GM21576 (cell line): ENCODE results near the gene GTF2B.
"Not testable (repeated sequence)": the region's sequence is repeated elsewhere in the genome, so short reads cannot be mapped to it uniquely, and the experiment has no call there.

Source experiments
- ATAC-seq: cut with Tn5 transposase; IDR thresholded peaks from one replicate; pipeline ENCODE4 v1.9.1; 2021; ENCODE audit warnings: mild to moderate bottlenecking, moderate library complexity; ENCODE audit not compliant: unreplicated experiment

GTF2B gene

DNA sequence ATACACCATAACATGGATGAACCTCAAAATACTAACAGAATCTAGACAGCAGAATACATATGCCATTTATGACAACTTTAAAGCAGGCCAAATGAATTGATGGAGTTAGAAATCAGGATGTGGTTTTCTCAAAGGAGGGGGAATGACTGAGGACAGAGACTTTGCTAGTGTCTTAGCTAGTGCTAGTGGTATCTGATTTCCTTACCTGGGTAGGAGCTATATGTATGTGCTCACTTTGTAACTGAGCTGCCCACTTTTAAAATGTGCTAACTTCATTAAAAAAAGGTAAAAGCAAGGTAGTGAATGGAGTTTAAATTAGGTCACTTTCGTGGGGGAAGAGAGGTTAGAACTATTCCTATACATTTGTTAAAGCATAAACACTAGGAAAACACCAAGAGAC is 2.6 kb downstream of the GTF2B start:
- no peak for ATAC-seq

DNA sequence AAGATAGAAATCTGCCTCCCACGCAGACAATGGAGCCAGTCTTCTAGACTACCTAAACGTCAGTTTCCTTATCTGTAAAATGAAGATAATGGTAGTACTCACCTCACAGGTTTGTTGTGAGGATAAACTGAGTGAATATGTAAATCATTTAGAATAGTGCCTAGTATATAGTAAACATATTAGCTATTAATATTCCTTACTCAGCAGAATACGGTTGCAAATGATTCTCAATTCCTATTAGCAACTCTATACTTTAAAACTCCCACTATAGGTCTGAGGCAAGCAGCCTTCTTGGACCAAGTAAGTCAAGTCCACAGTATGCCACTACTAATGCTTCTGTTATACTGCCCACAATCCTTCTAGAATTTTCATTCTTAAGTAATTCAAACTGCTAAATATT is 5.4 kb downstream of the GTF2B start:
- no peak for ATAC-seq

DNA sequence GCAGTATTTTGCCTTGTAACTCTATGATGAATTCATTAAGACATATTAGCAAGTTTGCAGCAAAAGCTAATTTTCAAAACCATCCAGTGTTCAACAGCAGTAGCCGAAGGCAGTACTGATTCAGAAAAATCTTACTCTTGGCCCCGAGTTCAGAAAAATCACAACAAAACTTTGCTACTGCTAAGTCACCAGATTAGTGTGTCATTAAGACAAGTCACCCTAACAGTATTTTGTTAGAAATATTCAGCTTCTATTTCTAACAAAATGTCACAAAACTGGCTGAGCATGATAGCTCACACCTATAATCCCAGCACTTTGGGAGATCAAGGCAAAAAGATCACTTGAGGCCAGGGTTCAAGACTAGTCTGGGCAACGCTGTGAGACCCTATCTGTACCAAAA is 8.2 kb downstream of the GTF2B start:
- no peak for ATAC-seq

DNA sequence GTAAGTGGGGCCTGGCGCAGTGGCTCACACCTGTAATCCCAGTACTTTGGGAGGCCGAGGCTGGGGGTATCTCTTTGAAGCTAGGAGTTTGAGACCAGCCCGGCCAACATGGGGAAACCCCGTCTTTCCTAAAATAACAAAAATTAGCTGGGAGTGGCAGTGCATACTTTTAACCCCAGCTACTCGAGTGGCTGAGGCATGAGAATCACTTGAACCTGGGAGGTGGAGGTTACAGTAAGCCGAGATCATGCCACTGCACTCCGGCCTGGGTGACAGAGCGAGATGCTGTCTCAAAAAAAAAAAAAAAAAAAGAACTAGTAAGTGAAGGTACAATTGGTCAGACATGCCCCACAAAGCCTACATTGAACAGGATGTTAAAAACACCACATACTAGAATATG is 10.7 kb downstream of the GTF2B start:
- ATAC-seq: not testable (repeated sequence)

DNA sequence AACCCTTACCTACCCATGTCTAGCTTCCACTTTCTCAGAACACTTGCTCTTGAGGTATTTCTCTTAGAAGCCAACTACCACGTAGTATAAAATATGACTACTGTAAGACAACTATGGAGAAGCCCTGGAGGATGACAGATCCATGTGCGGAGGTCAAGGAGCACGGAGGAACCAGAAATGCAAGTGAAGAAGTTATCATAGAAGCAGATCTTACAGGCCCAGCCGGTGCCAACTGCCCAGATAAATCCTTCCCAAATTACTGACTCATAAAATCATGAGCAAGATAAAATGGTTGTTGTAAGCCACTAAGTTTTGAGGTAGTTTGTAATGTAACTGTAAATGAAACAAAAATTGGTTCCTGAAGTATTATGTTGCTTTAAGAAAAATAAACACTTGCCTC is 12.6 kb downstream of the GTF2B start:
- ATAC-seq: no peak

DNA sequence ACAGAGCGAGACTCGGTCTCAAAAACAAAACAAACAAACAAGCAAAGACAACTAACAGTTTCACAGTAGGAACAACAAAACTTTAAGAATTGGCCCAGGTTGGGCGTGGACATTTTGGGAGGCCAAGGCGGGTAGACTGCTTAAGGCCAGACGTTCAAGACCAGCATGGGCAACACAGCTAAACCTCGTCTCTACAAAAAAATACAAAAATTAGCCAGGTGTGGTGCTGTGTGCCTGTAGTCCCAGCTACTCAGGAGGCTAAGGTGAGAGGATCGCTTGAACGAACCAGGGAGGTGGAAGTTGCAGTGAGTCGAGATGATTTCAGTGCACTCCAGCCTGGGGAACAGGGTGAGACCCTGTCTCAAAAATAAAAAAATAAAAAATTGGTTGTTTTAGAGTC is 13.5 kb downstream of the GTF2B start:
- no peak for ATAC-seq

DNA sequence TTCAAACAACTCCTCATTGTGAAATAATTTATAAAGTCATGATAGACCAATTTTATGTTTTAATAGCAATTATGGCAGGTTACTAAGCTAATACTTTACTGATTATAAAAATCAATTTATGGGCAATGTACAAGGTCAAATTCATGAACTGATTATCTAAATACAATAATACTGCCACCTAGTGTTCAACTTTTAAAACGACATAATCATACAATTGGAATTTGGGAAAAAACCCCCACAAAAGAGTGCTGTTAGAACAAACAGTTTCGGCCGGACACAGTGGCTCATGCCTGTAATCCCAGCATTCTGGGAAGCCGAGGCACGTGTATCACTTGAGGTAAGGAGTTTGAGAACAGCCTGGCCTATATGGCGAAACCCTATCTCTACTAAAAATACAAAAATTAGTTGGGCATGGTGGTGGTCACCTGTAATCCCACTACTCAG is 14.0 kb downstream of the GTF2B start:
- ATAC-seq: no peak

DNA sequence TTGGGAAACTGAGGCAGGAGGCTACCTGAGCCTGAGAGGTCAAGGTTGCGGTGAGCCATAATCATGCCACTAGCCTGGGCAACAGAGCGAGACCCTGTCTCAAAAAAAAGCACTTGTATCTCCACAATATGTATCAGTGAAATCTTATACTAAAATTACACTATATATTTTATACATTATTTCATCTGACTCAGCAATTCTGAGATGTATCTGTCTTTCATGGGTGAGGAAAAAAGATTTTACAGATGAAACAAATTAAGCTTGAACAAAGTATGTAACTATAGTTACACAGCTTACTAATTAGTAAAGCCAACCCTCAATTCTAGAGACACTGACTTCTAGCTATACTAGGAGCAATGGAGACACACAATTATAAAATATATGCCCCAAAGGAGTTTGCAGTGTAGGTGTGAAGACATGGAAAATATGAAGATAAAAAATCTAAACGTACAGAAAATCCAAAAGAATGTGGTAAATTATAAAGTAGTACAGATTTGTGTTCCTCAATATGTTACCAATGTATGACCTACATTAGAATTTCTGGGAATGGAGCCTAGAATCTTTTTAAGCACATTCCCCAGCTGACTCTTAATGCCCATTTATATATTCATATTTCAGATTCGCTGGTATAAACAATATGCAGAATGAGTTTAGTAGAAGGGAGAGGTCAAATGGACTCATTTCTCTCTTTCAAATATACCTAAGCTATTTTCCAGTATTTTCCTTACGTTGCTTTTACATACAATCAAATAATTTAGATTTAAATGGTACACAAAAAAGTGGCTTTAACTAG is 14.6 kb downstream of the GTF2B start:
- no peak for ATAC-seq

DNA sequence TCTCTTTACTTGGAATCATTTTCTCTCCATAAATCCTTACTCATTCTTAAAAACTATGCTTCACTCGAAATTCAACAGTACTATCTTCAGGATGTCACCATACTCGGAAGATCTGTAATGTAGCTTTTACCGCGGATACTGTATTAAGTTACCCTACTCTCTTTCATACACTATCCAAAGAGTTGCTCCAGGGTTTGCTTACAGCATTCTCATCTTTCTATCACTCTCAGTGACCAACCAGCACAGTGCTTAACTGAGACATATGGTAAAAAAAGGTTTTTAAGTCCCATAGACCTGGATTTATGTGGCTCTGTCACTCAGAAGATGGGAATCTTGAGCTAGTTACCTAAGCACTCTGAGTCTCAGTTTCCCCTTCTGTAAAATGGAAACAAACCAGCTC is 15.8 kb downstream of the GTF2B start:
- no peak for ATAC-seq

DNA sequence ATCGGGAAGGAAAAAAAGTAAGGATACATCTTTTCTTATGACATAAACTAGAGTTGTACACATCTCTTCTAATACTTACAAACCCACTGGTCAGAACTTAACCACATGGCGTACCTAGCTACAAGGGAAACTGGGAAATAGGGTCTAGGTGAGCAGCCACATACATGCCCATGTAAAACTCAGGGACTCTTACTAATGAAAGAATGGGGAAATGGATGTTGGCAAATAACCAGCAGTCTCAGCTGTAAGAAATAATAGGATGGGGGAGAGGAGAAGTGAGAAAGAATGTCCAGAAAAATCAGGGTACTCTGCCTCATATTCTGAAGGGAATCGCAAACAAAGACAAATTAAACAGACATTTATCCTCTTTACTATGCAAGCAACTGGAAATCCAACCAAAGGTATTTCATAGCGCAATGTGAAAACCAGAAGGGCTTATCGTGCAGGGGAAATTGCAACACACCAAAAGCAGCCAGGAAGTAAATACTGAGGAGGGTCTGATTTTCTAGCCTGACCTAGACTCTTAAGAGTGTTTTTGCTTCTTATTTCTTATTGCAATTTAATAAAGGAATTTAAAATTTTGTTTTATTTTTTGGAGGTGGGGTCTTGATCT is 17.5 kb downstream of the GTF2B start:
- no peak for ATAC-seq

DNA sequence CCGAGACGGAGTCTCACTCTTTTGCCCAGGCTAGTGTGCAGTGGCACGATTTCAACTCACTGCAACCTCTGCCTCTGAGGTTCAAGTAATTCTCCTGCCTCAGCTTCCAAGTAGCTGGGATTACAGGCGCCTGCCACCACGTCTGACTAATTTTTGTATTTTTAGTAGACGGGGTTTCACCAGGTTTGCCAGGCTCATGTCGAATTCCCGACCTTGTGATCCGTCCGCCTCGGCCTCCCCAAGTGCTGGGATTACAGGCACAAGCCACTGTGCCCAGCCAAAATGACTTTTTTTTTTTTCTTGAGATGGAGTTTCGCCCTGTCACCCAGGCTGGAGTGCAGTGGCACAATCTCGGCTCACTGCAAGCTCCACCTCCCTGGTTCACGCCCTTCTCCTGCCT is 21.7 kb downstream of the GTF2B start:
- ATAC-seq: not testable (repeated sequence)

DNA sequence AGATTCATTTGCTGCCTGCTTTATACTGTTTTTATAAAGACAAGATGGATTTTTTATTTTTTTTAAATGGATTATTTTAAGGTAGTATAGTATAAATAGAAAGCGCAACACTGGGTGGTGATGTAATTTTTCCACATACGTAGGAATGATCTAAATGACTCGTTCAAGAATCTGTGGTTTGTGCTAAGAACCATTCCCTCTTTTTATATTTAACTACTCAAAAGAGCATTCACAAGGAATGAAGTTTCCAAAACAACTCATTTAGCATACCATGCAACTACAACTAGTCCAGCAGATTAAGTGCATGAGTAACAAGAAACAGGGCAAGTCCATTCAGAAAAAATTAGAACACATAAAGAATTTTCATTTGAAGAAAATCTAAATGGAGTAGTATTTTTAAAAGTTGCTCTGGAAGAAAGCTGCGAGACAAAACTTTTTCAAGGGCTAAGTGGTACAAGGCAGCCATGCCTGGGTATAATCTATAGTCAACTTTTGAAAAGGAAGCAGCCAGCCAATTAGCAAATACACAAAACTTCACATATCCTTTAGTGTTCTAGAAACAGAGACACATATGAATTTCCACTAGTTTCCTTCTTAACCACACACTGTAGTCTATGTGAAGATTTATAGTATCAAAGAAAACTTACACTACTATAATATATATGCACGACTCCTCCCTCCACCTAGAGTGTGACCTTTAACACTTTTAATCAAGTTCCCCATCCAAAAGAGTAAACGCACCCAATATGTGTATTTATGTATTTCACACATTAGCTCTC is 23.4 kb downstream of the GTF2B start:
- ATAC-seq: no peak

DNA sequence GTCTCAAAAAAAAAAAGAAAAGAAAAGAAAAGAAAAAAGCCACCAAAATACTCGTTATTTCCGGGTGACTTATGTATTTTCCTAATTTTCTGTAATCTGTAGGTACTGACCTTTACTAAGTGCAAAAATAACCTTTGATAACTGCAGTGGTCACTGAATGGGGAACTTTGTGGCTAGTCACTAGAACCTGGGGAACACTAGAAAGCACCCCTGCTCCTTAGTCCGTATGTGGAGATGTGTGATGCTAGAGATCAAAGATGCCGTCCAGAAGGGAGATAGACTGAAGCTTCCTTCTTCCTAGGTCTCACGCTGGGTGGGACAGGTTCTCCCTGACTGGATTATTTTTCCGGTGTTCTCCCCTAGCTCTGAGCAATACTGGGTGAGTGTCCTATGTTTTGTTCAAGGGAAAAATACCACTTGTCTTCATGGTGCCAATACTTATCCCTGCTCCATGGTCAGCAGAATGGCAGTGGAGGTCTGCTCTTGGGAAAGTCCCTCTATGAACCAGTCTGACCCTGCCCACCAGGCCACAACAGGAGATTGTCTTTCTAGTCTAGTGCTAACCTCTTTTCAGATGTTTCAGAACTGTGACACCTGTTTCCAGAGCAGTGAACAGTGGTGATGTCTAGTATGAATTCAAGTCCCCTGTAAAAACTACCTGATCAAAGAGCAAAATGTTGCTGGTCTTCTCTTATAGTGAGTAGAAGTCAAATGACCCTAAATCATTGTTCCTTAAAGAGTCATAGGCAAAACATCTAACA is 39.9 kb downstream of the GTF2B start:
- ATAC-seq: no peak

DNA sequence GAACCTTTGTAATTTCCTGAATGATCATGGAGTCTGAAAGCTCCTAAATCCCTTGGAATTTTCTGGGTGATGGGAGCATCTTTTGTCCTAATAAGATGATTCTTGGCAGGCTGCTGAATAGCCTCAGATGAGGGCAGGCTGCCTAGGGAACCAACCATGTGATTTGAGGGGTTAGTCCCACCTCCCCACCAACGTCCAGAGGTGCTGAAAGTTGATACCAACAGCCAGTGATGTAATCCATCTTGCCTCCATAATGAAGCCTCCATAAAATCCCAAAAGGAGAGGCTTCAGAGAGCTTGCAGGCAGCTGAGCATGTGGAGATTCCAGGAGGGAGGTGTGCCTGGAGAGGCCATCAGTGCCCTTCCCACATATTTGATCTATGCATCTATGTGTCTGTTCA is 43.7 kb downstream of the GTF2B start:
- no peak for ATAC-seq

DNA sequence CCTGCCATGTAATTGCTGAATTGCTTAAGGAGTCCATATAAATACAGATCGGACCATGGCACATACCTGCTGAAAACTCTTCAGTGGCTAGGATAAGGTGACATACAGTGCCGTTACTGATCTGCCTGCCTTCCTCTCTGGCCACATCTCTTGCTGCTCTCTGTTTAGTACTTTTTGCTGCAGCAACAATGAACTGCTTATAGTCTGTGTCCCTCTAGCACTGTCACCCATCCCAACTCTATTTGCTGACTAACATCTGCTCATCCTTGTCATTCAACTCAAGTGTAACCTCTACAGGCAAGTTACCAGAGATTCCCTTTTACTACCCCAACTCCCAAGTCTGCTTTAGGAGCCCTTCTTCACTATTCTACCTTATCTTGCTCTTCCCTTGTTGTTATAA is 65.6 kb downstream of the GTF2B start:
- ATAC-seq: no peak

DNA sequence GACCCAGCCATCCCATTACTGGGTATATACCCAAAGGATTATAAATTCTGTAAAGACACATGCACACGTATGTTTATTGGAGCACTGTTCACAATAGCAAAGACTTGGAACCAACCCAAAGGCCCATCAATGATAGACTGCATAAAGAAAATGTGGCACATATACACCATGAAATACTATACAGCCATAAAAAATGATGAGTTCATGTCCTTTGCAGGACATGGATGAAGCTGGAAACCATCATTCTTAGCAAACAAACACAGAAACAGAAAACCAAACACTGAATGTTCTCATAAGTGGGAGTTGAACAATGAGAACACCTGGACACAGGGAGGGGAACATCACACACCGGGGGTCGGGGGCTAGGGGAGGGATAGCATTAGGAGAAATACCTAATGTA is 71.7 kb downstream of the GTF2B start:
- not testable (repeated sequence) for ATAC-seq

DNA sequence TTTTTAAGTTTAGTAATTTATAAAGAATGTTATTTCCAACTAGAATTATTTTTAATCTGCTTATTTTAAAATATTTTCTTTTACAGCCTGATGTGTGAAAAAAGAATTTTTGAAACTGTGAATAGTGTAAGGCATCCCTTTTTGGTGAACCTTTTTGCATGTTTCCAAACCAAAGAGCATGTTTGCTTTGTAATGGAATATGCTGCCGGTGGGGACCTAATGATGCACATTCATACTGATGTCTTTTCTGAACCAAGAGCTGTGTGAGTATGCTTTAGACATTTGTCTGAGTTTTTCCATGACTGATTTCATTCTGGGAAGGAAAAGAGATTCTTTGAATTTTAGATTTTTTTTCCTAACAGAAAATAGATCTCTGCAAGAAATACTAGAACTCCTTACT is 77.9 kb downstream of the GTF2B start:
- ATAC-seq: no peak

DNA sequence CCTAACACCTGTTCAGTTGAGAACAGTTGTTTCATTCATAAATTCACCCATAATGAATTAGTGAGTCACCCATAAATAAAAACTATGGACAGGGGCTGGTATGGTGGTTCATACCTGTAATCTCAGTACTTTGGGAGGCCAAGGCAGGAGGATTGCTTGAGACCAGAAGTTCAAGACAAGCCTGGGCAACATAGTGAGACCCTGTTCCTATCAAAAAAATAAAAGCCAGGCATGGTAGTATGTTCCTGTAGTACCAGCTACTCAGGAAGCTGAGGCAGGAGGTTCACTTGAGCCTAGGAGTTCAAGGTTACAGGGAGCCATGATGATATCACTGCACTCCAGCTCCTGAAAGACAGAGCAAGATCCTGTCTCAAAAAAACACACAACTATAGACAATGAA is 79.0 kb downstream of the GTF2B start:
- no peak for ATAC-seq

DNA sequence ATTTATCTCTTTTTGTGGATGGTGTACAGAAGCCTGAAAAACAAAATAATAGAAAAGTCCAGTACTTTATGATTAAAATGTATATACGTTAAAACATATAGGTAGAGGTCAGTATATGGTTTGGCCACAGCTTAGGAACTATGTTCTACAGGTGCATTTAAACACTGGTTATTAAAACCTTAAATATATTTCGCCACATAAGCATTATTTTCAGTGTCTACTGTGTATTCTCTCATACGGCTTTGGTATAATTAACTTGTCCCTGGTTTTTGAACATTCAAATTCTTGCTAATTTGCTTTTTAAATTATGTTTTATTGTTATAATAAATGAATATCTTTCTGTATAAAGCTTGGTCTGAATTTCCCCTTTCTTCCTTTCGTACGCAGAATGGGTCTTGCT is 87.9 kb downstream of the GTF2B start:
- ATAC-seq: no peak

DNA sequence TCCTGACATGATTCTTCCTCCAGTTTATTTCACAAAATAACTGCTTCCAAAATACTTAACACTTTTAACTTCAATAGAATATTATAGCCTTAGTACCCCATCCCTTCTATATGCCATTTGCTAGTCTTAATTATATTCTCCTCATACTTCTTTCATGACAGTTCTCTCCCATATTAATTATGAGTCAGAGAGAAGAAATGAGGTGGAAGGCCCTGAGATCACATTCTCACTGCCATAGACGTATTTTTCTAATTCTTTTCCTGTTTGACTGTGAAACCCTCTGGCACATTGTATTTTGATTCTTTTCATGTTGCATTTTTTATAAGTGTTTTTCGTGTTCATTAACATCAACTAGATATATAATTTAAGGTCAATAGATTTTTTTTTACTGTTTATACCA is 88.4 kb downstream of the GTF2B start:
- no peak for ATAC-seq
